Fibroblast of mammary gland (primary cell): Measurements from ENCODE around the gene HMG20A.

Experiments used
- DNase-seq: peaks from one replicate; pipeline ENCODE4 v3.0.0-alpha.2; 2010; ENCODE audit warnings: low read depth
- H3K4me3 ChIP-seq: 2 replicates; pipeline ENCODE4 v1.5.1; 2011; ENCODE audit warnings: low read depth, mild to moderate bottlenecking, low read length, moderate library complexity; ENCODE audit not compliant: control insufficient read depth
- CTCF ChIP-seq: conservative IDR thresholded peaks from 2 replicates; pipeline ENCODE4 v1.5.1; 2011; ENCODE audit warnings: low read depth, low read length, inconsistent platforms; ENCODE audit not compliant: control insufficient read depth, insufficient read depth

The HMG20A gene

GRCh38 chr15:77420610-77421369 is at the start of gene HMG20A:
HMG20A (plus strand) TSS chr15:77420888; CDS start chr15:77458408, 37,520 bp downstream.
- H3K4me3 ChIP-seq, result peak within 1 kb of the TSS; percentile 95
- TF ChIP-seq CTCF, result no peak
- DNase-seq, result peak; percentile 85

- no peak overlapping the region for H3K4me3 ChIP-seq
These were observed 48.7 kb upstream of the HMG20A start for GRCh38 chr15:77371850-77372563.

GRCh38 chr15:77373441-77373840 is 47.2 kb upstream of the HMG20A start:
- no peak for TF ChIP-seq CTCF
- H3K4me3 ChIP-seq, result no peak overlapping the region
- no peak for DNase-seq

More at GRCh38 chr15:77371850-77372563, 48.7 kb upstream of the HMG20A start:
- no peak for TF ChIP-seq CTCF
- DNase-seq, result no peak

GRCh38 chr15:77375133-77375532 is 45.6 kb upstream of the HMG20A start:
- no peak for TF ChIP-seq CTCF
- DNase-seq, result no peak
- H3K4me3 ChIP-seq, result no peak overlapping the region

- H3K4me3 ChIP-seq, result no peak overlapping the region
- TF ChIP-seq CTCF, result no peak
- DNase-seq, result no peak
These were observed 43.9 kb upstream of the HMG20A start for GRCh38 chr15:77376770-77377169.

GRCh38 chr15:77380033-77380432 is 40.7 kb upstream of the HMG20A start:
- TF ChIP-seq CTCF, result no peak
- H3K4me3 ChIP-seq, result no peak overlapping the region
- no peak for DNase-seq
